Caco-2 (cell line): ENCODE data around the gene WIPF3. TPM values are rescaled to one million over a fixed set of nuclear protein-coding genes. Genes with fewer than 3 reads are reported as not detected.

ENCODE experiments used
- BruUV-seq: library from RNA; stranded (reverse); fragments of 400-500 nt; replicated peaks from 2 replicates; lab custom pipeline; 2021; lab: Mats Ljungman, UMichigan
- CTCF ChIA-PET: fragments of 300-600 bp; sonication (Branson Sonifier 250); formaldehyde crosslinking; loops from one replicate; lab custom pipeline; 2022; ENCODE audit warnings: antibody characterized with exemption; lab: Charles Lee
- POLR2A ChIA-PET: fragments of 300-600 bp; sonication (Branson Sonifier 250); formaldehyde crosslinking; loops from one replicate; lab custom pipeline; 2022; ENCODE audit warnings: antibody characterized with exemption; lab: Charles Lee
- DNase-seq, 2 experiments: peaks; one replicate each; pipeline versions ENCODE4 v3.0.0 to v3.0.0-alpha.2; 2020 to 2022
- H3K27me3 ChIP-seq: replicated peaks from 2 replicates; pipeline ENCODE4 v1.6.0; 2011; ENCODE audit warnings: low read length; ENCODE audit not compliant: control insufficient read depth, insufficient read depth
- H3K36me3 ChIP-seq: 2 replicates; pipeline ENCODE4 v1.5.1; 2011; ENCODE audit warnings: low read length; ENCODE audit not compliant: control insufficient read depth, insufficient read depth
- H3K4me1 ChIP-seq: fragments of 250-450 bp; sonication (Bioruptor Pico); 2 replicates; pipeline ENCODE4 v1.5.1; 2020; ENCODE audit warnings: mild to moderate bottlenecking
- H3K4me3 ChIP-seq: 2 replicates; pipeline ENCODE4 v1.5.1; 2011; ENCODE audit warnings: low read depth, mild to moderate bottlenecking, control low read depth, low read length
- H3K9me3 ChIP-seq: fragments of 250-450 bp; sonication (Bioruptor Pico); 2 replicates; pipeline ENCODE4 v1.5.1; 2020; ENCODE audit warnings: mild to moderate bottlenecking, moderate library complexity
- H3K27ac Mint-ChIP-seq: one replicate; pipeline ENCODE4 v1.8.0; 2022; ENCODE audit warnings: mixed read lengths; ENCODE audit not compliant: unreplicated experiment
- H3K27me3 Mint-ChIP-seq: one replicate; pipeline ENCODE4 v1.8.0; 2022; ENCODE audit warnings: mixed read lengths; ENCODE audit not compliant: insufficient read depth, unreplicated experiment
- H3K36me3 Mint-ChIP-seq: one replicate; pipeline ENCODE4 v1.8.0; 2022; ENCODE audit warnings: mild to moderate bottlenecking, mixed read lengths; ENCODE audit not compliant: insufficient read depth, unreplicated experiment
- H3K4me1 Mint-ChIP-seq: one replicate; pipeline ENCODE4 v1.8.0; 2022; ENCODE audit warnings: low read depth, mixed read lengths; ENCODE audit not compliant: unreplicated experiment
- H3K4me3 Mint-ChIP-seq: one replicate; pipeline ENCODE4 v1.8.0; 2022; ENCODE audit warnings: mild to moderate bottlenecking, moderate library complexity, mixed read lengths; ENCODE audit not compliant: unreplicated experiment
- H3K9me3 Mint-ChIP-seq: one replicate; pipeline ENCODE4 v1.8.0; 2022; ENCODE audit warnings: mixed read lengths; ENCODE audit not compliant: unreplicated experiment
- intact Hi-C: fragments of 100-400 bp; cut with micrococcal nuclease; formaldehyde crosslinking; loops from one replicate; pipeline ENCODE4 v1.10.0; 2022; ENCODE audit not compliant: unreplicated experiment
- total RNA-seq: library from RNA; stranded (reverse); gene quantifications from 2 replicates; pipeline ENCODE4 v1.2.3, GENCODE V29; 2022
- TF ChIP-seq, protein P1 (sequence below), 2 experiments: fragments of 200-600 bp in 1 of 2; IDR thresholded peaks; 1 replicate in 1 of 2; 2 replicates in 1 of 2; pipeline versions ENCODE4 v1.5.1 to v1.8.0; 2011 to 2022; ENCODE audit warnings: antibody characterized with exemption in 1 of 2, control low read depth in 1 of 2, inconsistent platforms in 1 of 2, low read depth in 1 of 2, low read length in 1 of 2, mild to moderate bottlenecking in 1 of 2, moderate library complexity in 1 of 2; ENCODE audit not compliant: insufficient read depth in 1 of 2, severe bottlenecking in 1 of 2, unreplicated experiment in 1 of 2

WIPF3 gene
- total RNA-seq, 1 experiment from 2014 or later: 1.2 TPM

DNA sequence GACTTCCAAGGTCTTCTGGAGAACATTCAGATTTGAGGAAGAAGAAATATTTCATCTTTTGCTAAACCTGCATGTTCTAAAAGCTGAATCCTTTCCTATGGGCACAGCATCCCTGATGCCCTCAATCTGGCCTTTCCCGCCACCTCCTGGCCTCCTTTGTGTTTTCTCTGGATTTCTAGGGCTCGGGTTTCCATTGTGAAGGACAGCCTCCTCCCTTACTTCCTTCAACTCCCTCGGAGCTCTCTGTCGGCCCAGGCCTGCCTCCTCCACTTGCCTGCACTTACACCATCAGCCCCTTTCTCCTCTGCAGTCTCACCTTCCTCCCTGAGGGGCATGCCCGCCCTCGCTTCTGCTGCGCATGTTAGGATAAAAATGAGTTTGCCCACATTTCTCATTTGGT, 75.4 kb downstream of the WIPF3 start:
- Histone ChIP-seq H3K4me3 (no peak overlapping the region), H3K27me3 (no peaks in the 10 kb centered on the region; the same call in 1 of the 2 replicates), H3K4me1 (no peaks in the 10 kb centered on the region), H3K9me3 (no peaks in the 10 kb centered on the region), H3K36me3 (no peaks in the 10 kb centered on the region)
- DNase-seq: no peak
- ChIA-PET CTCF (interaction anchor here (0.6 kb wide), 1 partner anchor 212 kb away, joined by 3 read pairs; no protein-coding TSS in a partner anchor), POLR2A (no interaction called here)
- H3K36me3 Mint-ChIP-seq: no peaks in the 10 kb centered on the region
- TF ChIP-seq, protein P1, sequence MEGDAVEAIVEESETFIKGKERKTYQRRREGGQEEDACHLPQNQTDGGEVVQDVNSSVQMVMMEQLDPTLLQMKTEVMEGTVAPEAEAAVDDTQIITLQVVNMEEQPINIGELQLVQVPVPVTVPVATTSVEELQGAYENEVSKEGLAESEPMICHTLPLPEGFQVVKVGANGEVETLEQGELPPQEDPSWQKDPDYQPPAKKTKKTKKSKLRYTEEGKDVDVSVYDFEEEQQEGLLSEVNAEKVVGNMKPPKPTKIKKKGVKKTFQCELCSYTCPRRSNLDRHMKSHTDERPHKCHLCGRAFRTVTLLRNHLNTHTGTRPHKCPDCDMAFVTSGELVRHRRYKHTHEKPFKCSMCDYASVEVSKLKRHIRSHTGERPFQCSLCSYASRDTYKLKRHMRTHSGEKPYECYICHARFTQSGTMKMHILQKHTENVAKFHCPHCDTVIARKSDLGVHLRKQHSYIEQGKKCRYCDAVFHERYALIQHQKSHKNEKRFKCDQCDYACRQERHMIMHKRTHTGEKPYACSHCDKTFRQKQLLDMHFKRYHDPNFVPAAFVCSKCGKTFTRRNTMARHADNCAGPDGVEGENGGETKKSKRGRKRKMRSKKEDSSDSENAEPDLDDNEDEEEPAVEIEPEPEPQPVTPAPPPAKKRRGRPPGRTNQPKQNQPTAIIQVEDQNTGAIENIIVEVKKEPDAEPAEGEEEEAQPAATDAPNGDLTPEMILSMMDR (IDR thresholded peaks at IDR 0.05; ENCODE audit: insufficient read depth in 1 of 2, low read depth in 1 of 2, low read length in 1 of 2, severe bottlenecking in 1 of 2, unreplicated experiment in 1 of 2): no peak
- H3K27me3 Mint-ChIP-seq: peaks cover 2% of the 10 kb centered on the region
- no peaks in the 10 kb centered on the region for H3K4me1 Mint-ChIP-seq
- no peak overlapping the region for H3K27ac Mint-ChIP-seq
- BruUV-seq: no TSS peak
- no peaks in the 10 kb centered on the region for H3K9me3 Mint-ChIP-seq
- H3K4me3 Mint-ChIP-seq: no peak overlapping the region
- intact Hi-C loops: loop anchor here (1.0 kb wide), 1 partner anchor 27 kb away; no protein-coding TSS in a partner anchor

DNA sequence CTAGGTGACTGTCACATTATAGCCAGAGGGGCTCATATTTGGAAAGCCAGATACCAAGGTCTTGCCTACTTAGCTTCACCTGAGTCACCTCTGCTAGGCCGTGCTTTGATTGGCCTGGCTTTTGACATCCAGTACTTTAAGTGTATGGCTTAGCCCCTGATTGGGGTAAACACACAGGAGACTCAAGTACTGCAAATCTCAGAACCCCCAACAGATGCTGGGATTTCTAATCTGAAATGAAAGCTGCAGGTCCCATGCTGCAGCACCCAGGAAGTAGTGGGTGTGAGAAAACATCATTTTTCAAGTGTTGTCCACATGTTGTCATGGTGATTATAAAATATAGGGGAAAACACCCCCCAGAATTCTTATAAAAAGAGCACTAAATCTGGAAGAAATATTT, 76.2 kb downstream of the WIPF3 start:
- Histone ChIP-seq H3K4me3 (no peak overlapping the region), H3K4me1 (no peaks in the 10 kb centered on the region), H3K9me3 (no peaks in the 10 kb centered on the region), H3K36me3 (no peaks in the 10 kb centered on the region), H3K27me3 (no peaks in the 10 kb centered on the region; the same call in 1 of the 2 replicates)
- Mint-ChIP-seq H3K4me3 (no peak overlapping the region), H3K4me1 (no peaks in the 10 kb centered on the region), H3K27ac (no peak overlapping the region), H3K27me3 (peaks cover 2% of the 10 kb centered on the region), H3K9me3 (no peaks in the 10 kb centered on the region), H3K36me3 (no peaks in the 10 kb centered on the region)
- TF ChIP-seq, protein P1 (IDR thresholded peaks at IDR 0.05; ENCODE audit: insufficient read depth in 1 of 2, low read depth in 1 of 2, low read length in 1 of 2, severe bottlenecking in 1 of 2, unreplicated experiment in 1 of 2): no peak
- BruUV-seq: no TSS peak
- ChIA-PET CTCF (no interaction called here), POLR2A (no interaction called here)
- intact Hi-C loops: no loop called here
- DNase-seq: no peak

DNA sequence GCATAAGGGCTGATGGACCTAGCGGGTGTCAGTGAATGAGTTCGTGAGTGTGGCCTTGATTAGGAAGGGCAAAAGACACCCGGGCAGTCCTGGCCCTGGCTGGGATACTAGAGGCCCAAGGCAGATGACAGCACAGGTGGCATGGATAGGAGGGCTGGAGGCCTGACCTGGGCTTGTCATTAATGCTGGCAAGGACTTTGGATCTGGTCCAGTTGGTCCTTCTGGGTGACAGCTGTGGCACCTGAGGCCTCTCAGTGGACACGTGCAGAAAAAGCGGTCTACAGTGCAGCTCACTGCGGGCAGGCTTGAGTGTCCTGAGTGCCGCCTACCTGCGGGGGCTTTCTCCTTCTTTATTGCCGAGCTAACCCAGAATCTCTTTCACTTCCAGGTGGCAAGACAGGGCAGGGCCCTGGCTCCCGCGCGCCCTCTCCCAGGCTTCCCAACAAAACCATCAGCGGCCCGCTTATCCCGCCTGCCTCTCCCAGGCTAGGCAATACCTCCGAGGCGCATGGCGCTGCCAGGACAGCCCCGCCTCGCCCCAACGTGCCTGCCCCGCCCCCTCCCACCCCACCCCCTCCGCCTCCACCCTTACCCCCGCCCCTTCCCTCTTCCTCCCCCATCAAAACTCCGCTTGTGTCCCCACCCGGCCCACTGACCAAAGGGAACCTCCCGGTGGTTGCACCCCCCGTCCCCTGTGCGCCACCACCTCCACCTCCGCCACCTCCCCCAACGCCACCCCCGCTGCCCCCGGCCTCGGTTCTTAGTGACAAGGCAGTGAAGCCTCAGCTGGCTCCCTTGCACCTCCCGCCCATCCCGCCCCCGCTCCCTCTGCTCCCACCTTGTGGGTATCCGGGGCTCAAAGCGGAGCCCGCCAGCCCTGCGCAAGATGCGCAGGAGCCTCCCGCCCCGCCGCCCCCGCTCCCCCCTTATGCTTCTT, 77.4 kb downstream of the WIPF3 start:
- Histone ChIP-seq H3K27me3 (no peaks in the 10 kb centered on the region; the same call in 1 of the 2 replicates), H3K4me3 (no peak overlapping the region), H3K4me1 (no peaks in the 10 kb centered on the region), H3K36me3 (no peaks in the 10 kb centered on the region), H3K9me3 (no peaks in the 10 kb centered on the region)
- BruUV-seq: no TSS peak
- H3K9me3 Mint-ChIP-seq: no peaks in the 10 kb centered on the region
- no peak for DNase-seq
- no peak overlapping the region for H3K4me3 Mint-ChIP-seq
- TF ChIP-seq, protein P1 (IDR thresholded peaks at IDR 0.05; ENCODE audit: insufficient read depth in 1 of 2, low read depth in 1 of 2, low read length in 1 of 2, severe bottlenecking in 1 of 2, unreplicated experiment in 1 of 2): no peak
- intact Hi-C loops: no loop called here
- no peaks in the 10 kb centered on the region for H3K36me3 Mint-ChIP-seq
- no peaks in the 10 kb centered on the region for H3K4me1 Mint-ChIP-seq
- ChIA-PET POLR2A (no interaction called here), CTCF (no interaction called here)
- H3K27me3 Mint-ChIP-seq: no peaks in the 10 kb centered on the region
- H3K27ac Mint-ChIP-seq: no peak overlapping the region
